SK-N-SH (cell line): ENCODE data around the gene DELE1. TPM values are rescaled to one million over a fixed set of nuclear protein-coding genes. Genes with fewer than 3 reads are reported as not detected.
A peak's percentile ranks its signal among the peaks of the same experiment; 100 is the strongest.

ENCODE experiments used
- CTCF ChIA-PET: fragments of 300-600, 350-600 bp; formaldehyde crosslinking; extraction: SDS; loops from one replicate; lab custom pipeline; 2021; lab: Yijun Ruan, JAX
- POLR2A ChIA-PET: fragments of 350-600 bp; sonication (Branson Sonifier 250); formaldehyde crosslinking; extraction: SDS; loops from one replicate; lab custom pipeline; 2020; ENCODE audit warnings: antibody characterized with exemption, inconsistent platforms; lab: Yijun Ruan, JAX
- DNase-seq: peaks from one replicate; pipeline ENCODE4 v3.0.0; 2012
- H2AFZ ChIP-seq: fragments of 200-600 bp; sonication (generic); 2 replicates; pipeline ENCODE4 v1.8.1; 2016; ENCODE audit warnings: antibody characterized with exemption, mild to moderate bottlenecking, low read depth
- H3F3A ChIP-seq: fragments of 200-600 bp; sonication (generic); replicated peaks from 2 replicates; pipeline ENCODE3; 2016; ENCODE audit warnings: antibody characterized with exemption, mild to moderate bottlenecking; ENCODE audit not compliant: insufficient read depth
- H3K27ac ChIP-seq, 2 experiments: fragments of 200-500 bp in 1 of 2; fragments of 200-600 bp in 1 of 2; sonication (Bioruptor generic) in 1 of 2; sonication (generic), shearing (Covaris generic) in 1 of 2; 2 replicates each; pipeline versions ENCODE4 v1.5.1 to v1.6.1; 2014 to 2016; ENCODE audit warnings: low read depth in 2 of 2, inconsistent platforms in 1 of 2, low read length in 1 of 2, mild to moderate bottlenecking in 1 of 2, mixed read lengths in 1 of 2
- H3K27me3 ChIP-seq: fragments of 200-600 bp; sonication (generic), shearing (Covaris generic); 2 replicates; pipeline ENCODE4 v1.6.1; 2016; ENCODE audit warnings: mixed run types; ENCODE audit not compliant: insufficient read depth
- H3K36me3 ChIP-seq, 2 experiments: fragments of 200-500 bp in 1 of 2; fragments of 200-600 bp in 1 of 2; sonication (Bioruptor generic) in 1 of 2; sonication (generic) in 1 of 2; replicated peaks in 1 of 2; 2 replicates each; pipeline versions ENCODE3 to v1.5.1; 2014 to 2016; ENCODE audit warnings: low read length in 1 of 2, mild to moderate bottlenecking in 1 of 2; ENCODE audit not compliant: insufficient read depth in 2 of 2, control insufficient read depth in 1 of 2
- H3K4me1 ChIP-seq, 2 experiments: fragments of 200-500 bp in 1 of 2; fragments of 200-600 bp in 1 of 2; sonication (Bioruptor generic) in 1 of 2; sonication (generic), shearing (Covaris generic) in 1 of 2; 2 replicates each; pipeline versions ENCODE4 v1.5.1 to v1.6.1; 2014 to 2016; ENCODE audit warnings: low read depth in 1 of 2, low read length in 1 of 2, mixed run types in 1 of 2; ENCODE audit not compliant: insufficient read depth in 2 of 2, control insufficient read depth in 1 of 2
- H3K4me2 ChIP-seq: fragments of 200-600 bp; sonication (generic), shearing (Covaris generic); 2 replicates; pipeline ENCODE4 v1.6.1; 2017; ENCODE audit warnings: mixed run types
- H3K4me3 ChIP-seq, 2 experiments: fragments of 200-500 bp in 1 of 2; fragments of 200-600 bp in 1 of 2; sonication (Bioruptor generic) in 1 of 2; sonication (generic), shearing (Covaris generic) in 1 of 2; 2 replicates each; pipeline versions ENCODE4 v1.5.1 to v1.8.1; 2014 to 2016; ENCODE audit warnings: low read depth in 2 of 2, inconsistent platforms in 1 of 2, low read length in 1 of 2, mild to moderate bottlenecking in 1 of 2, mixed read lengths in 1 of 2, moderate library complexity in 1 of 2
- H3K79me2 ChIP-seq: fragments of 200-600 bp; sonication (generic); 2 replicates; pipeline ENCODE4 v1.8.1; 2017; ENCODE audit warnings: mild to moderate bottlenecking; ENCODE audit not compliant: insufficient read depth
- H3K9ac ChIP-seq: fragments of 200-600 bp; sonication (generic); 2 replicates; pipeline ENCODE4 v1.6.1; 2017; ENCODE audit warnings: mixed run types
- H3K9me2 ChIP-seq: fragments of 200-600 bp; sonication (generic); 2 replicates; pipeline ENCODE4 v1.6.1; 2017; ENCODE audit warnings: mixed run types
- H3K9me3 ChIP-seq: fragments of 200-600 bp; sonication (generic); 2 replicates; pipeline ENCODE4 v1.6.1; 2017; ENCODE audit warnings: mixed run types, mild to moderate bottlenecking, moderate library complexity
- H4K20me1 ChIP-seq: fragments of 200-600 bp; sonication (generic); 2 replicates; pipeline ENCODE4 v1.6.1; 2017; ENCODE audit warnings: mild to moderate bottlenecking, mixed run types; ENCODE audit not compliant: insufficient read depth
- CTCF ChIP-seq: fragments of 200-600 bp; sonication (generic); IDR thresholded peaks from 2 replicates; pipeline ENCODE4 v1.6.1; 2017; ENCODE audit warnings: antibody characterized with exemption, mild to moderate bottlenecking, moderate library complexity
- ELF1 ChIP-seq: IDR thresholded peaks from 2 replicates; pipeline ENCODE4 v1.4.0; 2012
- FOSL2 ChIP-seq: IDR thresholded peaks from 2 replicates; pipeline ENCODE4 v1.4.0; 2012; ENCODE audit warnings: low read depth, mild to moderate bottlenecking, moderate library complexity, borderline replicate concordance
- GABPA ChIP-seq: IDR thresholded peaks from 2 replicates; pipeline ENCODE4 v1.4.0; 2012; ENCODE audit warnings: low read depth, mild to moderate bottlenecking
- IRF3 ChIP-seq: fragments of 150-350 bp; IDR thresholded peaks from 2 replicates; pipeline ENCODE4 v1.6.1; 2016; ENCODE audit warnings: mild to moderate bottlenecking, low read depth, low read length
- JUND ChIP-seq: IDR thresholded peaks from 2 replicates; pipeline ENCODE4 v1.4.0; 2012
- MEF2A ChIP-seq: IDR thresholded peaks from 2 replicates; pipeline ENCODE4 v1.4.0; 2012; ENCODE audit warnings: low read depth, borderline replicate concordance
- NRF1 ChIP-seq: IDR thresholded peaks from 2 replicates; pipeline ENCODE4 v1.6.1; 2012; ENCODE audit warnings: low read depth, mild to moderate bottlenecking, low read length
- RCOR1 ChIP-seq: fragments of 150-350 bp; IDR thresholded peaks from 2 replicates; pipeline ENCODE4 v1.6.1; 2017; ENCODE audit warnings: antibody characterized with exemption, low read length
- RFX5 ChIP-seq: IDR thresholded peaks from 2 replicates; pipeline ENCODE4 v1.6.1; 2012; ENCODE audit warnings: mild to moderate bottlenecking, improper control_type of control experiment, low read length
- SIN3A ChIP-seq: IDR thresholded peaks from 2 replicates; pipeline ENCODE4 v1.6.1; 2012; ENCODE audit warnings: low read depth, mild to moderate bottlenecking, low read length, moderate library complexity, borderline replicate concordance
- TAF1 ChIP-seq: IDR thresholded peaks from 2 replicates; pipeline ENCODE4 v1.6.1; 2012; ENCODE audit warnings: low read depth, mild to moderate bottlenecking, low read length, moderate library complexity, borderline replicate concordance
- TCF12 ChIP-seq: IDR thresholded peaks from 2 replicates; pipeline ENCODE4 v1.4.0; 2012
- YY1 ChIP-seq: IDR thresholded peaks from 2 replicates; pipeline ENCODE4 v1.4.0; 2012; ENCODE audit warnings: low read depth, mild to moderate bottlenecking
- ZBTB33 ChIP-seq: IDR thresholded peaks from 2 replicates; pipeline ENCODE4 v1.4.0; 2012; ENCODE audit warnings: low read depth, borderline replicate concordance
- WGBS: methylation state at CpG from one replicate; pipeline ENCODE4 v1.1.6; 2017; ENCODE audit warnings: low lambda C conversion rate; 5-methylcytosine and 5-hydroxymethylcytosine counted together
- polyA plus RNA-seq, 3 experiments: library from polyadenylated mRNA; depleted of rRNA; stranded (reverse); fragments of >200 nt; gene quantifications; 2 replicates each; pipeline ENCODE4 v1.2.3, GENCODE V29; 2012

DELE1 gene
- polyA plus RNA-seq, 1 of the 3 experiments (the other 2 are of a cell fraction) = 60.3 TPM

- no peaks in the 10 kb centered on the region for H3K9me3 ChIP-seq
- peaks cover 46% of the 10 kb centered on the region for H3K27me3 ChIP-seq
- H2AFZ ChIP-seq = no peak overlapping the region
- H3K4me1 ChIP-seq = peaks cover 0 to 42% of the 10 kb centered on the region in 2 experiments; a peak in 1 of 4 replicates
- 16% methylated on average over 8 of the region's 8 CpGs for WGBS
- H3K79me2 ChIP-seq = no peaks in the 10 kb centered on the region
- H3K36me3 ChIP-seq = no peaks in the 10 kb centered on the region
- H3K9me2 ChIP-seq = no peaks in the 10 kb centered on the region
- CTCF ChIA-PET = interaction anchor here (0.8 to 10.4 kb wide), 15 partner anchors 23 to 265 kb away, joined by 3 to 451 read pairs (median 5); partner anchors contain the start of genes ARAP3, DIAPH1 and PCDH12
- peak; percentile 36 for DNase-seq
- POLR2A ChIA-PET = interaction anchor here (1.2 to 3.2 kb wide), 4 partner anchors 37 to 192 kb away, joined by 4 to 15 read pairs (median 6); partner anchors contain the start of gene DELE1
- peak overlapping the region in 1 of 2 experiments; percentile 76; a peak in 2 of 4 replicates for H3K27ac ChIP-seq
- no peaks in the 10 kb centered on the region for H3F3A ChIP-seq
- H4K20me1 ChIP-seq = no peaks in the 10 kb centered on the region
- H3K4me3 ChIP-seq = peak overlapping the region in 1 of 2 experiments; percentile 40; a peak in 2 of 4 replicates
- no peak for TF ChIP-seq RCOR1
- TF ChIP-seq IRF3 = no peak
- TF ChIP-seq SIN3A = no peak
- no peak for TF ChIP-seq CTCF
- TF ChIP-seq MEF2A = no peak
- no peak for TF ChIP-seq NRF1
- no peak for TF ChIP-seq FOSL2
- TF ChIP-seq RFX5 = no peak
- TF ChIP-seq TAF1 = no peak
- TF ChIP-seq ELF1 = no peak
- TF ChIP-seq YY1 = no peak
- TF ChIP-seq ZBTB33 = no peak
- no peak for TF ChIP-seq TCF12
- TF ChIP-seq JUND = no peak
- no peak for TF ChIP-seq GABPA
- no peak overlapping the region for H3K9ac ChIP-seq
- H3K4me2 ChIP-seq = no peak overlapping the region
These were observed 39.8 kb upstream of the DELE1 start for GRCh38 chr5:141883892-141884318.
